CD4-positive, alpha-beta T cell treated with Interleukin-21 for 1 hour (primary cell): ENCODE results near the gene FAHD2A.
"Not testable (repeated sequence)": the region's sequence is repeated elsewhere in the genome, so short reads cannot be mapped to it uniquely, and the experiment has no call there.

ENCODE experiments used
- DNase-seq: peaks from one replicate; pipeline ENCODE4 v3.0.0-alpha.2; 2020

FAHD2A gene

DNA sequence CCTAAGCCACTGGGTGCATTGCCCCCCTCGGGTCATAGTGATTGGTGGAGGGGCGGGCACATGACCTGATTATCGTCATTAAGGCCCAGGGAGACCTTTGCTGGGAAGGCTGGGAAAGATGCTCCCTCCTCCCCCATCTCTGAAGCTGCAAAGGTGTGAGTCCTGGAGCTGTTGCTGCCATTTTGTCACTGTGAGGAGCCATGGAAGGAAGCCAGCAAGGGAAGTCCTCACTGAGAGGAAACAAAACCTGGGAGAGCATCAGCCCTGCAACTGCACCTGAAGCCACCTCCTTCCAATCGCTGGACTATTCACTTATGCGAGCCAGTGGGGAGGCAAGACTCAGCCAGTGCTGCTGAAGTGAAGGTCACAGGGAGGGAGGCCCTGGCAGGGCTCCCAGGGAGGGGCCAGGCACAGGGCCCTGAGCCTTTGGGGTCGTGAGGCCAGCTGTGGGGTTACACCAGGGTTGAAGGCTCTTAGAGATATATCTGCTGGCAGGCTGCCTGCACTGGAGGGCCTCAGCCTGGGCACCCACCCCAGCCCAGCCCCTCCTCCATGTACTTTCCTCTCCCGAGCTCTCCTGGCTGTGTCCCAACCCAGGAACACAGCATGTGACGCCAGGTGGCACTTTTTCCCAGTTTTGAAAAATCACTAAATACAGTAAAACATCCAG, 10.7 kb upstream of the FAHD2A start:
- no peak for DNase-seq

DNA sequence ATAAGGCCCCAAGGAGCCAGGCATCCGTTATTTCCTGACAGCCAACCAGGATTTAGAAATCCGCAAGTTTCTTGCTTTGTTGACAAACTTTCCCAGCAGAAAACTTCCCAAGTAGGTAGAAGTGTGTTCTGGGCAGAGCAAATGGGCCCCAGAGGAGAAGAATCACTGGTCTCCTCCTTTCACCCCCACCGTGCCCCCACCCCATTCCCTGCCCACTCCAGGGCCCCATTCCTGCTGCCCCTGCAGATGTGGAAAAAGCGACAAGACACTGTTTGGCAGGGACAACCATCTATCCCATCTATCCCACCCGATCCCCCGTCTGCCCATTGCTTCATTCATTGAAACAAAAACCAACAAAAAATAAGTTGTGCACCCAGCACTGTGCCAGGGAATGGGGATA, 10.2 kb upstream of the FAHD2A start:
- no peak for DNase-seq

DNA sequence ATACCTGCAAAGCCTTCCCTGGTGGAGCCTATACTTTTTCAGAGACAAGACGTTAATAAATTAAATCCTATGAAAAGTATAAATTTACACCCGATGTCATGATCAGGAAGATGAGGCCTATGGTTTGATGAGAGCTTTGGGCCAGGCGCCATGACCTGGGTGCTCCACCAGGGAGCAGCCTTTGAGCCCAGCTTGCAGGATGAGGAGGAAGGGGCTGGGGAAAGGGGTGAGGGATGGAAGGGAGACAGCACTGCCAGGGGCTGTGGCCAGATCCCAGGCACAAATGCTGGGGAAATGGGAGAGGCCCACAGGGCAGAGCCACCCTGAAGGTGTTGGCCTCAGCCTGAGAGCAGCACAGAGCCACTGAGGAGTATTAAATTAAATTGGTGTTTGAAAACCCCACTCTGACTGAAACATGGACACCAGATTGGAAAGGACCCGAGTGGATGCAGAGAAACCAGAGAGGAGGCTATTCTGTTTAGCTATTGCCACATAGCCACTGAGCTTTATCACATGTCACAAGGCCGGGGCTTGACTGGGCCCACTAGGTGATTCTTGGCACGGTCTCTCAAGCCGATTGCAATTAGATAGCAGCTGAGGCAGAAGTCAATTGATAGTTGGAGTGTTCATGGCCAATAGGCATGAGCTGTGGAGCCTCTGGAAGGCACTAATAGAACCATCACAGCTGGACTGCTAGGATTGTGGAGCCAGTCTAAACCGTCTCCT, 9.6 kb upstream of the FAHD2A start:
- no peak for DNase-seq

DNA sequence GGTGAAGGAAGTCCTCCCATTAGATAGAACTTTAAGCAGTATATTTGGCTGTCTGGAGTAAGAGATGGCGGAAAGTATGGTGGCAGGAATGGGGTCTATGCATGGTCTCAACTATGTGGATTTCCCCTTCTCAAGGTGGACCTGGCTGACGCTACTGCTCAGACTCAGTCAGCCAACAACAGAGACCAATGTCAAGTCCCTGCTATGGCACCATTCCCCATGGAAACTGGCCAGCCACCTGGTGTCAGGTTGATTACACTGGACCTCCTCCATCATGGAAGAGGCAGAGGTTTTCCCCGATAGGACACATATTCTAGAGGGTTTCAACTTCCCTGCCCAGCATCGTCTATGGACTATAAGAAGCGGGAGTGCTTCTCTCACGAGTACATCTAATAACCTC, 8.6 kb upstream of the FAHD2A start:
- no peak for DNase-seq

DNA sequence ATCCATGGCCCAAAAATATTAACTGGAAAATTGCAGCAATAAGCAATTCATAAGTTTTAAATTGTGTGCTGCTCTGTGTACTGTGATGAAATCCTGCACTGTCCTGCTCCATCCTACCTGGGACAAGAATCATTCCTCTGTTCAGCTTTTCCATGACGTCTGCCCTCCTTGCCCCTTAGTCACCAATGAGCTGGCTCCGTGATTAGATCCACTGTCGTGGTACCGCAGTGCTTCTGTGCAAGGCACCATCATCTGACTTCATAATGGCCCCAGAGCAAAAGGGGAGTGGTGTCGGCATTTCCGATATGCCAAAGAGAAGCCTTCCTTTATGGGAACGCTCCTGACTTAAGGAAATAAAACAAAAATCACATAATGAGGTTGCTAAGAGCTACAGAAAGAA, 3.4 kb upstream of the FAHD2A start:
- DNase-seq = no peak

DNA sequence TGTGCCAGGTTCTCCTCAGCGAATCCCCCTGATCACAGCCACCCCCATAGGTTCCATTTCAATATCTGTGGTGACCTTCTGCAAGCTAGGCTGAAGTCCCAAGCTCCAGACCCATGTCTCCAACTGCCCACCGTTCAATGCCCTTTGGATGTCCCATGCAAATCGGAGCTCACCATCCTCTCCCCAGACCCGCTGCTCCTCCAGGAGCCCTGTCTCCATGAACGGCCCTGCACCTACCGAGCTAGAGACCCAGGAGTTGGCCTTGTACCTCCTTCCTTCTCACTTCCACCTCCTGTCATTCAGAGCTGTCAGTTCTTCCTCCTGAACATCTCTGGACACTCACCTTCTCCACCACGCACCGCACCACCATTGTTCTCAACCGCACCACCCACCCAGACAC, 1.0 kb upstream of the FAHD2A start:
- no peak for DNase-seq

DNA sequence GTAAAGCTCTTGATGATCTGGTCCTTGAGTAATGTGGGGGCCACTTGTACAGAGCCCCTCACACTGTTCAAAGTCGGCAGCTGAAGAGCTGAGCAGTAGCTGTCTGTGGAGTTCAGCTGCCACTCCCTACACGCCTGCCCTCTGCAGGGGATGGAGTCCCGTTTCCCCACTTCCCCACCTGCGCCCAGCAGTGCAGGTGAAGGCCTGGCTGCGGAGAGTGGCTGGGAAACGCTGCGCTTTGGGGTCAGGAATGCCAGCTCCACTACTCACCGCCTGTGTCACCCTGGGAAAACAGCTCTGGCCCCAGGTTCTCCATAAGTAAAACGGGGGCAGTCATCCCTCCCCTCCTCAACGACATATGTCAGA, 521 bp upstream of the FAHD2A start:
- peak; percentile 8 for DNase-seq

DNA sequence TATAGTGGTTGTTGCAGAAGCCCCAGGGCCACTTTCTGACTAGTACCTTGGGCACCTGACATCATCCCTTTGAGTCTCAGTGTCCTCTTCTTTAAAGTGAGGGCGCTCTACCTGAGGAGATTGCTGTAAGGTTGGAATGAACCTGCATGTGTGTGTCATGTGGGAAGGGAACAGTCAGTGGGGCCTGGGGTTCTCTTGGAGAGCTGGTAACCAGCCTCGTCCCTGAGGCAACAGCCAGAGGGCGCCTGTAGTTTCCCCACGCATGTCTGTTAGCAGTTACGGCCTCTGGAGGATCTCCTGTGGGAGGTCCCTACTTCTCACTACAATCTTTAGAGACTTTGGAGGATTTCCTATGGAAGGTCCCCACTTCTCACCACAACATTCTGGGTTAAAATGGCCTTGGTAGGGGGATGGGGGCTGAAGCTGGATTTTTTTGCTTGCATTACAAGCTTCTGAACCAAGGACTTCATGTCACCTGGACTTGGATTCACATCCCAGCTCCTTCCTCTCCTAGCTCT, 755 bp downstream of the FAHD2A start:
- DNase-seq = peak; percentile 44

DNA sequence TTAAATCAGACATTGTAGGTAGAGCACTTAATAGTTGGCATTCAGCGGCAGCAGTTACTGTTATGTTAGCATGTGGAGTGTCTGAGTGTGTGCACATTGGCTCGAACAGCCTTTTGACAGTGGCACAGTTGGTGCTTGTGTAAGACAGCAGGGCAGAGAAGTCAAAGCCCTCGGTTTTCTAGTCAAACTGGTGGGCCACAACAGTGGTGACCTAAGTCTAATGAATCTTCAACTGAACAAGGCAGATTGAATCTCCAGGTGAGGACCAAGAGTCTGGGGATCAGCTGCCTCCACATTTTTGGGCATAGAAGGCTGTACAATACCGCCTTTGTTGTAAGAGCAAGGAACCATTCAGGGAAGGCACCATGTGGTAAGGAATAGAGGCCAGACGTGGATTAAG, 1.3 kb downstream of the FAHD2A start:
- not testable (repeated sequence) for DNase-seq

DNA sequence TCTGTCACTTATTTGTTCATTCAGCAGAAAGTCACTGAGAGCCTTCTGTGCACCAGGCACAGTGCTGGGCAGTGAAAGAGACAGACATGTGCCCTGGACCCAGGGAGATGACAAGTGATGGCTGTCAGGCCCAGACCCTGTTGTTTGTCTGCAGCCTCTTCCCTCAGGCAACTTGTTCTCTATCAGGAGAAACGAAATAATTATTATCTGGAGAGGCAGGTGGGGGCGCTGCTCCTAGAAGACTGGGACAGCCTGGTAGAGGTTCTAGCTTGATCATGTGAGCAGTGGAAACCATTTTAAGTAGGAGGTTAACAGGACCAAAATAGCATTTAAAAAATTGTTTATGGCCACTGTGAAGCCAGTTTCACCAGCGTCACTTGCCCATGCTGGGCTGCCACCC, 2.2 kb downstream of the FAHD2A start:
- DNase-seq = not testable (repeated sequence)

DNA sequence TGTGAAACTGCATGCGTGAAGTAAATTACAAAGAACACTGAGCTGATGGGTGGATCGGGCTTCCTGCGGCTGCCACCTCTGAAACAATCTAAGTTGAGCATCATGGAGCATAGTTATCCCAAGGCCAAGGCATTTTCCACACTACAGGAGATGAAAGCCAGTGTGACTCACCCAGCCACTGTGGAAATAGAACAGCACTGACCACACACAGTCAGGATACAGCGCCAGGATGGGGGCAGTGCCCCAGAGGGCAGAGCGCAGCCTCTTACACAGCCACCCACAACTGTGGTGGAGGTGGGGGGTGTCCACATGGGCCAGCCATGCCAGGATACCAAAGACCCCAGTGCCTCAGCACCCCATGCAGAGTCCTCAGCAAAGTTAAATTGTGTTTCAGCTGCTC, 8.7 kb downstream of the FAHD2A start:
- DNase-seq = not testable (repeated sequence)

DNA sequence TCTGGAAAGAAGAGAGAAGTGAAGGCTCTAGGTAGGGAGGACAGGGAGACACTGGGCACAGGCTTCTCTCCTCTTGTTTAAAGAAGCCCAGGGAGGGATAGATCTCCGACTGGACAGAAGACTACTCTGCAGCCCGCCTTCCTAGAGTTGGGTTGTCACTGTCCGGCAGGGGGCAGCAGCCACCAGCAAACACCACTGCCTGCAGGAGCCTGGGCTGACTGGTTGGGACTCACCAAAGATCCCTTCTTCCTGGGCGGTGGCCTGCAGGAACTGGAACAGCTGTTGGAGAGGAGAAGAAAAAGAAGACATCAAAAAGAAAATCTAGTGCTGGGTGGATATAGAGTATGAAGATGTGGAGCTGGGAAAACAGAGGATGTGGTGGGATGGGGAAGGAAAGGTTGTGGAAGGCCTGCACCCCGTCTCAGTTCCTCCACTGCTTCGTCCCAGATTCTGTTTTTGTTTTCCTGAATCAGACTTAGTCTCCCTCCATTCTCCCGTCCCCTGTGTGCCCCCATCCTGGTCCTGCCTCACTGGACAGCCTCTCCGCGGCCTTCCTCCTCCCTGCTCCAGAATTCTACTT, 11.6 kb downstream of the FAHD2A start:
- peak; percentile 51 for DNase-seq

DNA sequence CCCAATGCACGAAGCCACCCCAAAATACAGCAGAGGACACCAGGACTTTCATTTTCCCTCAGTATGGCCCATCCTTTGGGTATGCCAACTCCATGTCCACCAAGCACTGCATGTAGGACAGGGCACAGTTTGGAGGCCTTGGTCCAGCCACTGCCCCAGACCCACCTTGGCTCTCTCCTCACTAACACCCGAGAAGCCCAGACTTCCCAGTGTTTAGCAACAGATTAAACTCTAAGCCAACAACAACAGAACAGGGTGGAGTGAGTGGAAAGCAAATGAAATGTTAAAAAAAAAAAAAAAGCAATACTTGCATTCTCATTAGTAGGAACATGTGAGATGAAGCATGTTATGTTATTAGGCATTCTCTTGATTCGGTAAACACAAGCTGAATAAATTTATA, 12.6 kb downstream of the FAHD2A start:
- DNase-seq = not testable (repeated sequence)

DNA sequence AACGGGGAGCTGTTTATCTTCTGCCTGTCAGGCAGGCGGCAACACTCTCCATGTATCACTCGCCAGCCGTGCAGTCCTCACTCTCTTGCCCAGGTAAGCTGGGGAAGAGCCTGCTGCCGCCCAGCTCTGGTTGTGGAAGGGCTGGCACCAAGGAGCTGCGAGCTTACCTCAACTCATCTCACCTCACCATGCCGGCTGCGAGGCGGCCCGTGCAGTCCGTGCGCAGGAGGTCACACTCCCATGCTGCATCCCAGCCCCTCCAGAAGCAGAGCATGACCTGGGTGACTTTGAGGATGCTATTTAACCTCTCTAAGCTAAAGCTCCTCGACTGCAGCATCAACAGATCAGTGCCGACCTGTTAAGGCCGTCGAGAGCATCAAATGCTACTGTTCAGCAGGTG, 13.1 kb downstream of the FAHD2A start:
- DNase-seq = not testable (repeated sequence)

DNA sequence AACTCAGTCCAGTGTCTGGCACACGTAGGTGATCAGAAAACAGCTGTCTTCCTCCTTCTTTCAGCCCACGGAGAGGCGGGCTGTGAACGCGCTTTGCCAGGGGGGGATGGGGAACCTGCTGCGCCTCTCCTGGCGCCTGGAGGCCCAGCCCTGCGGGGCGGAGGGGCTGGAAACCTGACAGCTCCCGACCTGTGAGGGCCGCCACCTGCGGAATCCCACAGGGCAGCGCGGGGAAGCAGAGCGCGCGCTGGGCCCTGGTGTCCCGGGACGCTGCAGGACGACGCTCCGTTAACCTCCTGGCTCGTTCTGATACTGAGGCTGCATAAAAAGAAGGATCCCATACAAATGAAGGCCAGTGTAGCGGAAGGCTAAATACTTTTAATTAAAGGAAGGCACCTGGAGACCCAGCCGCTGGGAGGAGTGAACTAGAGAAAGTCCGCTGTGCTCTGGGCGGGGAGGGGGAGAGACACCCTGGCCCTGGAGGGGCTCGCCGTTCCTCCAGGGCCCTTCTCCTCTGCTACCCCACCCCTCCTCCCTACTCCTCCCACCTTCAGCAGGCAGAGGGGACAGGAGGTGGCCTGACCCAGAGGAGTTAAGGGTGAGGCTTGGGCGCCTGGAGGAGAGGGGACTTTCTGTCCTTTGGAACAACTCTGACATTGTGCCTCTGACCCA, 24.8 kb downstream of the FAHD2A start:
- not testable (repeated sequence) for DNase-seq

DNA sequence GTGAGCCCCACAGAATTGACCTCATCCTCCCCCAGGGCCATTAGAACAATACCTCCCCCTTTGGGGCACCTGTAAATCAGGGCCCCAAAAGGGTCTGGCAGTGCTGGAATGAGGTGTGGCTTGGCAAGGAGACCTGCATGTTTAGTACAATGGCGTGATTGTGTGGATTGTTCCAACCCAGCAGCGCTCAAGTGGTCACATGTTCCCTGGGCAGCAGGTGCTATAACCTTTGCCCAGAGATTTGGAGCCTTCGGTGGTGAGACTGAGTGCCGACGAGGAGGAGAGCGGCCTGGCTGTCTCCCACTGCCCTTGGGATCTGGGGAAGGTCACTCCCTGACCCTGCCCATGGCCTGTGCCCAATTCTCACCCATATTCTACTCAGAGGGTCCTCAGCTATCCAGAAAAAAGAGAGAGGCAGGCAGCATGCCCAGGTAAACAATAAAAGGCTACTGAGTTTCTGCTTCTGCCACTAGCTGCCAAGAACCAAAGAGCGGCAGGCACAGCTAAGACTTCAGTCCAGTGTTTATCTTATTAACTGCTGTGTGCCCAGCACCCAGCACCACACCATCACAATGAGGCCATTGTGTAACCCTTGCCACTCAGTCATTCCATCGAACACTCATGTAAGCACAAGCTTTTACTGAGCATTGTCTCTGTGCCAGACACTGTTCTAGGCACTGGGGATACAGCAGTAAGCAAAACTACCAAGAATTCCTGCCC, 27.4 kb downstream of the FAHD2A start:
- DNase-seq = not testable (repeated sequence)

DNA sequence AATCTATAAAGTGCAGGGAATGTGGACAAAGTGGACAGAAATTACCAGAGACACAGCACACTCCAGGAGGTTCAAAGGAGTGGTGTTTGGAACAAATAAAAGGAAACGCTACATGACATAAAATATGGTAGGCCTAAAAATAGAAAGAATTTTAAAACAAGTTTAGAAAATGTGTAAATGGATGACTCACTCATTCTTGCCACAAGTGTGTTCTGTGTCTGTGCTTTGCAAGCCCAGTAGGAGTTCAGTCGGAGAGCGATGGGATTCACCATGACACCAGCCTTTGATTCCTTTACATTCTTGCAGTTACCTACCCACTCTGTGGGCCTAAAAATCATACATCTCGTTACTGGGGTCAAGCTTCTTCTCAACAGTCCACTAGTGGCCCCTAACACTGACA, 30.9 kb downstream of the FAHD2A start:
- DNase-seq = not testable (repeated sequence)

DNA sequence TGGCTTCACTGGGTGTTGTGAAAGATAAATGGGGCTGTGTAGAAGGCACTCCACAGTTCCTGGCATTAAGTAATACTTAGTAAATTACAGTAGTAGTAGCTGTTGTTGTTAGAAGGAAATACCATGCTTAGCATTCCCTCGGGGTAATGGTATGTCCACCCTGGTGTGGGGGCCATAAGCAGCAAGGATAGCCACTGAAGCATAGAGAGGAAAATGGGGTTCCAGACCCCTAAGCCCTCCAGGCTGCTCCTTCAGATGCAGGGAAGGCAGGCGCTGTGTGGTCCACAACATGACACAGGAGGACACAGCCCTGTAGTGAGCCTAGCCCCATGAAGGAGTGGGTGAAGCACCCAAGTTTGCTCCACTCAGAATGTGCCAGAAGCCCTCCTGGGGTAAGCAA, 31.5 kb downstream of the FAHD2A start:
- not testable (repeated sequence) for DNase-seq

DNA sequence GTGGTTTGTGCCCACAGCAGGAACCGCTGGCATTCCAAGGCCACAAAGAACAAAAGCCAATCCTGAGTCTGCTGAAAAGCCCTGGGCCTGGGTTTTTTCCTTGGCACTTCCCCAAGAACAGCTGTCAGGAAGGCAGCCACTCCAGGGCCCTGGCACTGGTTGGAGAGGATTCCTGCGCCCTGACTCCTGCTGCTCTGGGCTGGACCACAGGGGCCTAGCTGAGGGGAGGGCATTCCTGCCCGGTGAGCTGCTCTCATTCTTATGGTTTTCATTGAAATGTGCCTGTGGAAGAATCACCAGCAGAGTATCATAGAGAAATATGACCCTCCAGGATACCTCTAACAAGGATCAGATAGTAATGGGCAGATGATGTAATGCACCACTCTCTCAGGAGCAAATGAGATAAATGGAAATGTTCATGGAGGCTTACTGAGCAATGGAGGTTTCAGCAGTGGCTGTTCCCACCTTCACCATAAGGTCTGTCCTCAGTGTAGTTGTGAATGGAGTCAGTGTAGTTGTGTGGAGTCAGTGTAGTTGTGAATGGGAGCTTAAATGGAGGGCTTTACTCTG, 32.1 kb downstream of the FAHD2A start:
- not testable (repeated sequence) for DNase-seq

DNA sequence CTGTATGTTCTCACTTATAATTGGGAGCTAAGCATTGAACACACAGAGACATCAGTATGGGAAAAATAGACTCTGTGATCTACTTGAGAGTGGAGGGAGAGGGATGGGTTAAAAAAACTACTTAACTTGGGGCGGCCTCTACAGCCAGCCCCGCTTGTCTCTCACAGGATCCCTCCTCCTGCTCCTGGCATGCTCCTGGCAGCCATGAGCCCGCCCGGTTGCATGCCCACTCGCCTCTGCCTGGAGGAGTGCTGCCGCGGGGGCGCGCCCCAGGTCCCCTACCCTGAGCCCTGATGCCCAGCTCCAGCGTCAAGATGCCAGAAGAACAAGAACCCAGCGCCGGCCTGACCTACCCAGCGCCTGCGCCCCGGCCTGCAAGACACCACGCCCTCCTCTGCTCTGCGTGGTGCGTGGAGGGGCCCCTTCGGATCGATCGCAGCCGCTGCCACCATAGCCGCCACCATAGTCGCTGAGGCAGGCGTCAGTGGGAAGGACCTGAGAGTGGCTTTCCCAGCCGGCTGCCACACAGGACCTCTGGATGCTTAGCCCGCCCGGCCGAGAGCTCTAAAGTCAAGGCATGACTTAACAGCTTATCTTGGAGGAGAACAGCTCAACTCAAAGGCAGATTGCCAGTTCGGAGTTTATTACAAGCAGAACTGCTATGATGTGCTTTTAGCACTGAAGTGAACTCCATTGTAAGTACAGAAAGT, 32.8 kb downstream of the FAHD2A start:
- not testable (repeated sequence) for DNase-seq

DNA sequence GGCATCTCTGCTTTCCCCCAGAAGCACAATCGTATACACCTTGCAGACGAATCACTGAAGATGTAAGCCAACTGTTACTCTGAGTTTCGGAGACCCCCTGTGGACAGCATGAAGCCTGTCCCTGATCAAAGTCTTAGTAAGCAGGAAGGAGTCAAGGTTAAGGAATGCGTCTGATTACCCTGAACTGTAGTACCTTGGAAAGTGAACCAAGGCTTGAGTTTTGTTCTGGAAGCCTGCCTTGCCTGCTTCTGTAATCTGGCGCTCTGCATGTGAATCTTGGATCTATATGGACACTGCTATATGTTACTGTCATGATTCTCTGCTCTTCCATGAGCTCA, 33.3 kb downstream of the FAHD2A start:
- not testable (repeated sequence) for DNase-seq
